Measurements from ENCODE around the gene WRAP73.

DNA sequence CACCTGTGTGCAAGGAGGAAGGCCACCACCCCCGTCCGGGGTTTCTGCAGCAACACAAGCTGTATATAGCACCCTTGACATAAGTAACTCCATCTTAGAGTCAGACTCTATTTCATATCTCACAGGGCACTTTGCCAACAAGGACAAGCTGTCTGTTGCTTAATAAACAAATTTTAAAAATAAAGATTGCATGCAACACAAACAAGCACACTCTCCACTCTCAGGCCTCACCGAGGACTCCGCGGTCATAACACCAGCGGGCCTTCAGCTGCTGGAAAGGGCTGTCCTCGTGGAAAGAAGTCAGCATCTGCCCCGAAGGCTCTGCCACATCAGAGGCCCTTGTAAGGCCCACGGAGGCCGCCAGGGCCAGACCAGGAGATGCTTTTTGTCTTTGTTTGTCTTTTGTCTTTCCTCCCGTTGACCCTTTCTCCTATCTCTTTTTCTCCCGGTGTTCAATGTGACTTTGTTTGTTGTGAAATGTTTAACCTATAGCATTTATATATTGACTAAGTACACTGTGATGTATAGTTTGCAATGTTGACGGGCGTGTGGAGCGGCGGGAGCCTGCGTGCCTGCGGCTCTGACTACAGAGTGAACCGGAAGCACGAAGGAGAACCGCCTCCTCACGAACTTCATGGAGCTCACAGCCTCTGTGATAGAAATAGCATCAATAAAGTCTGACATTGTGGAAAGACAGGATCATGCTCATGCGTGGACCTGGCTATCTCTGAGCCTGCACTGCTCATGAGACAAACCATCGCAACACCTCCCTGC lies 62.7 kb downstream of the WRAP73 start:
- TF ChIP-seq, protein P1, sequence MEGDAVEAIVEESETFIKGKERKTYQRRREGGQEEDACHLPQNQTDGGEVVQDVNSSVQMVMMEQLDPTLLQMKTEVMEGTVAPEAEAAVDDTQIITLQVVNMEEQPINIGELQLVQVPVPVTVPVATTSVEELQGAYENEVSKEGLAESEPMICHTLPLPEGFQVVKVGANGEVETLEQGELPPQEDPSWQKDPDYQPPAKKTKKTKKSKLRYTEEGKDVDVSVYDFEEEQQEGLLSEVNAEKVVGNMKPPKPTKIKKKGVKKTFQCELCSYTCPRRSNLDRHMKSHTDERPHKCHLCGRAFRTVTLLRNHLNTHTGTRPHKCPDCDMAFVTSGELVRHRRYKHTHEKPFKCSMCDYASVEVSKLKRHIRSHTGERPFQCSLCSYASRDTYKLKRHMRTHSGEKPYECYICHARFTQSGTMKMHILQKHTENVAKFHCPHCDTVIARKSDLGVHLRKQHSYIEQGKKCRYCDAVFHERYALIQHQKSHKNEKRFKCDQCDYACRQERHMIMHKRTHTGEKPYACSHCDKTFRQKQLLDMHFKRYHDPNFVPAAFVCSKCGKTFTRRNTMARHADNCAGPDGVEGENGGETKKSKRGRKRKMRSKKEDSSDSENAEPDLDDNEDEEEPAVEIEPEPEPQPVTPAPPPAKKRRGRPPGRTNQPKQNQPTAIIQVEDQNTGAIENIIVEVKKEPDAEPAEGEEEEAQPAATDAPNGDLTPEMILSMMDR (IDR thresholded peaks at IDR 0.05): no peak
- TF ChIP-seq EP300 (IDR thresholded peaks at IDR 0.05): no peak
